B cell (primary cell): ENCODE results near the gene CCDC146. TPM values are rescaled to one million over a fixed set of nuclear protein-coding genes. Genes with fewer than 3 reads are reported as not detected.

ENCODE experiments used
- ATAC-seq: fragments of 200-7000 bp; cut with Tn5 transposase; one replicate; pipeline ENCODE4 v1.10.0; 2021; ENCODE audit warnings: low read depth, mild to moderate bottlenecking, moderate number of reproducible peaks, moderate library complexity
- CTCF ChIA-PET: fragments of 350-600 bp; sonication (Branson Sonifier 250); formaldehyde crosslinking; loops from one replicate; lab custom pipeline; 2021; ENCODE audit warnings: antibody characterized with exemption, inconsistent platforms; lab: Charles Lee
- POLR2A ChIA-PET: fragments of 350-600 bp; sonication (Branson Sonifier 250); formaldehyde crosslinking; loops from one replicate; lab custom pipeline; 2021; ENCODE audit warnings: antibody characterized with exemption; lab: Charles Lee
- DNase-seq: peaks from one replicate; pipeline ENCODE4 v3.0.0; 2013
- H2AFZ ChIP-seq: 2 replicates; pipeline ENCODE4 v1.6.1; 2012; ENCODE audit warnings: mild to moderate bottlenecking, low read depth, low read length; ENCODE audit not compliant: insufficient read depth, poor library complexity, severe bottlenecking
- H3K27ac ChIP-seq, 2 donors: 1 replicate in 1 of 2; 2 replicates in 1 of 2; pipeline ENCODE4 v1.5.1; 2012 to 2013; ENCODE audit warnings: low read length in 2 of 2, mild to moderate bottlenecking in 2 of 2, moderate library complexity in 1 of 2
- H3K27me3 ChIP-seq, 4 experiments: fragments of 200-600 bp in 1 of 4; sonication (generic) in 1 of 4; replicated peaks in 1 of 4; 1 replicate in 2 of 4; 2 replicates in 2 of 4; pipeline versions ENCODE4 v1.6.1 to v1.7.0; 2013 to 2016; ENCODE audit warnings: low read length in 3 of 4, mild to moderate bottlenecking in 2 of 4, mixed read lengths in 1 of 4, moderate library complexity in 1 of 4; ENCODE audit not compliant: insufficient read depth in 4 of 4, control insufficient read depth in 3 of 4; ENCODE audit errors: control extremely low read depth in 1 of 4
- H3K36me3 ChIP-seq, 2 experiments: replicated peaks in 1 of 2; 1 replicate in 1 of 2; 2 replicates in 1 of 2; pipeline versions ENCODE4 v1.6.1 to v1.7.1; 2013; ENCODE audit warnings: low read length in 1 of 2; ENCODE audit not compliant: insufficient read depth in 2 of 2, control insufficient read depth in 1 of 2; ENCODE audit errors: control extremely low read depth in 1 of 2, extremely low read depth in 1 of 2
- H3K4me1 ChIP-seq, 2 donors: fragments of 200-600 bp in 1 of 2; sonication (generic) in 1 of 2; 1 replicate in 1 of 2; 2 replicates in 1 of 2; pipeline versions ENCODE4 v1.5.1 to v1.6.1; 2013 to 2017; ENCODE audit warnings: low read length in 2 of 2; ENCODE audit not compliant: control insufficient read depth in 2 of 2, insufficient read depth in 2 of 2
- H3K4me2 ChIP-seq: replicated peaks from 2 replicates; pipeline ENCODE3; 2012; ENCODE audit warnings: mild to moderate bottlenecking, low read depth, low read length; ENCODE audit not compliant: poor library complexity, severe bottlenecking
- H3K4me3 ChIP-seq, 5 experiments: fragments of 200-600 bp in 1 of 5; sonication (generic) in 1 of 5; 1 replicate in 3 of 5; 2 replicates in 2 of 5; pipeline versions ENCODE4 v1.5.1 to v1.7.0; 2011 to 2016; ENCODE audit warnings: low read length in 4 of 5, mild to moderate bottlenecking in 4 of 5, low read depth in 2 of 5, control low read depth in 1 of 5, moderate library complexity in 1 of 5; ENCODE audit not compliant: insufficient read depth in 1 of 5; ENCODE audit errors: control extremely low read depth in 1 of 5, extremely low read depth in 1 of 5
- H3K79me2 ChIP-seq: fragments of 200-600 bp; sonication (generic); one replicate; pipeline ENCODE4 v1.6.0; 2016; ENCODE audit warnings: low read length; ENCODE audit not compliant: control insufficient read depth, insufficient read depth
- H3K9ac ChIP-seq: fragments of 200-600 bp; sonication (generic); 2 replicates; pipeline ENCODE4 v1.6.1; 2017; ENCODE audit warnings: mild to moderate bottlenecking, low read length, moderate library complexity
- H3K9me3 ChIP-seq, 3 donors: one replicate each; pipeline versions ENCODE4 v1.6.1 to v1.7.1; 2013; ENCODE audit warnings: low read length in 2 of 3; ENCODE audit not compliant: control insufficient read depth in 2 of 3, insufficient read depth in 1 of 3; ENCODE audit errors: control extremely low read depth in 1 of 3
- H4K20me1 ChIP-seq: 2 replicates; pipeline ENCODE4 v1.6.0; 2012; ENCODE audit warnings: mild to moderate bottlenecking, low read length; ENCODE audit not compliant: insufficient read depth, control insufficient read depth, poor library complexity, severe bottlenecking
- H3K27ac Mint-ChIP-seq: one replicate; pipeline ENCODE4 v1.8.0; 2021; ENCODE audit warnings: mixed read lengths
- H3K27me3 Mint-ChIP-seq: one replicate; pipeline ENCODE4 v1.8.0; 2021; ENCODE audit warnings: mixed read lengths
- H3K4me1 Mint-ChIP-seq: one replicate; pipeline ENCODE4 v1.8.0; 2021; ENCODE audit warnings: mixed read lengths
- H3K4me3 Mint-ChIP-seq: one replicate; pipeline ENCODE4 v1.8.0; 2021; ENCODE audit warnings: mixed read lengths
- H3K9me3 Mint-ChIP-seq: one replicate; pipeline ENCODE4 v1.8.0; 2022; ENCODE audit warnings: mixed read lengths; ENCODE audit not compliant: insufficient read depth
- CTCF ChIP-seq: fragments of 200-600 bp; IDR thresholded peaks from one replicate; pipeline ENCODE4 v1.8.0; 2022; ENCODE audit warnings: antibody characterized with exemption, mild to moderate bottlenecking
- EZH2 ChIP-seq: IDR thresholded peaks from 2 replicates; pipeline ENCODE4 v1.6.1; 2012; ENCODE audit warnings: borderline replicate concordance, low read depth, mild to moderate bottlenecking, moderate library complexity, low read length; ENCODE audit not compliant: insufficient read depth, poor library complexity, severe bottlenecking
- WGBS: methylation state at CpG from one replicate; pipeline ENCODE4 v1.1.5; 2013; ENCODE audit warnings: missing lambda C conversion rate; ENCODE audit not compliant: insufficient coverage; 5-methylcytosine and 5-hydroxymethylcytosine counted together
- intact Hi-C: fragments of 100-400 bp; cut with micrococcal nuclease; formaldehyde crosslinking; loops from one replicate; pipeline ENCODE4 v1.10.0; 2022
- polyA plus RNA-seq: library from polyadenylated mRNA; depleted of rRNA; stranded (reverse); fragments of >200 nt; gene quantifications from 2 replicates; pipeline ENCODE4 v1.2.3, GENCODE V29; 2012
- total RNA-seq, 2 donors: library from RNA; stranded (reverse); fragments of 120-200 nt in 1 of 2; gene quantifications; 1 replicate in 1 of 2; 2 replicates in 1 of 2; pipeline versions ENCODE4 v1.2.3 to v1.2.4, GENCODE V29; 2013 to 2022

Gene CCDC146
- total and polyA plus RNA-seq, 2 donors (not counting 1 experiment from before 2014, with no cell fraction given): 5.6 to 8.5 TPM

- no peak overlapping the region for H3K4me2 ChIP-seq
- H3K4me1 ChIP-seq: no peaks in the 10 kb centered on the region
- no peak overlapping the region for H3K4me3 ChIP-seq
- CTCF ChIA-PET: no interaction called here
- TF ChIP-seq EZH2 (no peak), CTCF (no peak)
- Mint-ChIP-seq H3K9me3 (no peaks in the 10 kb centered on the region), H3K27ac (no peak overlapping the region), H3K4me1 (peaks cover 7% of the 10 kb centered on the region), H3K4me3 (no peak overlapping the region), H3K27me3 (no peaks in the 10 kb centered on the region)
- POLR2A ChIA-PET: no interaction called here
- no peaks in the 10 kb centered on the region for H3K79me2 ChIP-seq
- no CpG with 5 or more reads among the region's 2 CpGs for WGBS
- ATAC-seq (no peak), DNase-seq (no peak)
- no peak overlapping the region for H3K9ac ChIP-seq
- H2AFZ ChIP-seq: no peak overlapping the region
- H3K27me3 ChIP-seq: no peaks in the 10 kb centered on the region
- no peaks in the 10 kb centered on the region for H3K9me3 ChIP-seq
- no peak overlapping the region for H3K27ac ChIP-seq
- peaks cover 6% of the 10 kb centered on the region for H4K20me1 ChIP-seq
- intact Hi-C loops: no loop called here
- H3K36me3 ChIP-seq: peaks cover 2 to 74% of the 10 kb centered on the region in 2 experiments
These were observed 190.7 kb downstream of the CCDC146 start for GRCh38 chr7:77313085-77313484.

- no peak overlapping the region for H3K4me3 ChIP-seq
- whole genome bisulfite sequencing: 97% methylated on average over 4 of the region's 5 CpGs
- no peaks in the 10 kb centered on the region for H3K79me2 ChIP-seq
- H3K36me3 ChIP-seq: peaks cover 2 to 81% of the 10 kb centered on the region in 2 experiments
- DNase-seq (no peak), ATAC-seq (no peak)
- no peaks in the 10 kb centered on the region for H3K9me3 Mint-ChIP-seq
- no peak overlapping the region for H2AFZ ChIP-seq
- H3K4me2 ChIP-seq: no peak overlapping the region
- no peak overlapping the region for H3K9ac ChIP-seq
- no peak overlapping the region for H3K4me3 Mint-ChIP-seq
- no peaks in the 10 kb centered on the region for H3K9me3 ChIP-seq
- TF ChIP-seq CTCF (no peak), EZH2 (no peak)
- intact Hi-C loops: no loop called here
- no peaks in the 10 kb centered on the region for H3K27me3 Mint-ChIP-seq
- H3K27me3 ChIP-seq: no peaks in the 10 kb centered on the region
- H4K20me1 ChIP-seq: peaks cover 6% of the 10 kb centered on the region
- POLR2A ChIA-PET: no interaction called here
- CTCF ChIA-PET: interaction anchor here (0.6 kb wide), 1 partner anchor 876 kb away, joined by 4 read pairs; no protein-coding TSS in a partner anchor
- H3K27ac ChIP-seq: no peak overlapping the region
- H3K27ac Mint-ChIP-seq: no peak overlapping the region
- H3K4me1 ChIP-seq: no peaks in the 10 kb centered on the region
- peaks cover 7% of the 10 kb centered on the region for H3K4me1 Mint-ChIP-seq
These were observed 191.6 kb downstream of the CCDC146 start for GRCh38 chr7:77313876-77314480.
